ENCODE results near the gene HYKK.
"Not testable (repeated sequence)": the region's sequence is repeated elsewhere in the genome, so short reads cannot be mapped to it uniquely, and the experiment has no call there.

The HYKK gene, protein sequence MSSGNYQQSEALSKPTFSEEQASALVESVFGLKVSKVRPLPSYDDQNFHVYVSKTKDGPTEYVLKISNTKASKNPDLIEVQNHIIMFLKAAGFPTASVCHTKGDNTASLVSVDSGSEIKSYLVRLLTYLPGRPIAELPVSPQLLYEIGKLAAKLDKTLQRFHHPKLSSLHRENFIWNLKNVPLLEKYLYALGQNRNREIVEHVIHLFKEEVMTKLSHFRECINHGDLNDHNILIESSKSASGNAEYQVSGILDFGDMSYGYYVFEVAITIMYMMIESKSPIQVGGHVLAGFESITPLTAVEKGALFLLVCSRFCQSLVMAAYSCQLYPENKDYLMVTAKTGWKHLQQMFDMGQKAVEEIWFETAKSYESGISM

DNA sequence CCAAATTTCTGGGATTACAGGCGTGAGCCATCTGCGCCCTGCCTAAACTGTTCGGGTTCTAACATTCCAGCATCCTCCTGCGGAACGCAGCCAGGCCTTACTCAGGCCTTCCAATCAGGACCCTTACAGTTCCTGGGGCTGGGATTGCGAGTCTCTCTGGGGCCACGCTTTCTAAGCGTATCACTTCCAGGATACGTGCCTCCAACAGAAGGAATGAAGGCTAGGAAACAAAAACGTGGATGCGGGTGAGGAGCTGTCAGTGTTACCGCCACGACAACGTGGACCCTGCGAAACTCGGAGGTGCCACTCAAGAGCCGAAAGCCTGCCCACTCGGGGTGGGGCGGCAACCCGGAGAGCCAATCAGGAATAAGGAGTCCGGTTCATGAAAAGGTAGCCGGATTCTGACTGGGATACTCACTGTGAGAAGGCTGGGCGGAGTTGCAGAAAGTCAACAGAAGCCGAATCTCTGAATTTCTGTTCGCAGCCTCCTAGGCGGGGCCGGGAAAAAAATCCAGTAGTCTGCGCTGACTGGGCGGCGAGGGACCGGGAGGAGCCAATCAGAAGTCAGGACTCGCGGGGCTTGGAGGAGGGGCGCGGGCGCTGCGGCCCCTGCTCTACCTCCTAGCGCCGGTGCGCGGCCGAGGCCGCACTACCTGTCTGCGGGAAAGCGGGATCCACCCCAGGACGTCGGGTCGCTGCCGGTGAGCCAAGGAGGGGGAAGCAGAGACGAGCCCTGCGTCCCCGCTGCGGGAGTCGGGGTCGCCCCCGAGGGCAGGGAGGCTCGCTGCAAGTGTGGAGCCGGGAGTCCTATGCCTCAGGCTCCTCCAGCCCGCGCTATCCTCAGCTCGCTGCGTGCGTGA, at the start of gene HYKK:
Gene HYKK (plus strand): TSS at position 607 of the 860 bp plus-strand sequence. CDS start 5,512 bp downstream, outside the sequence.
- DNase-seq = peak; percentile 94

DNA sequence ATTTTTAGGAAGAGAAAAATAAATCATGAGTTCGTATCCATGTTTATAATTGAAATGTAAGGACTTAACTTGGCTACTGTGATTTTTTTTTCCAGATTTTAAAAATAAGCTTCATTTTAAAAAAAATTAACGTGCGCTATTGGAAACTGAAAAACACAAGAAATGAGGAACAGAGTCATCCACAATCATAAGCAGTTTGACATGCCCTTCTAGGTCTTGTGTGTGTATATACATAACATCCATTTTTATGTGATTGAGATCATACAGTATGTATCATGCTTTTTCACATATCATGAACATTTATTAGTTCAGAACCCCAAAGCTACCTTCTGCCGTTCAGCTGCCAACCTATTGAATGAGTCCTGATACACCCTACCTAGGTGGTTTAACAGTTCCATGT, 46.6 kb upstream of the HYKK start:
- DNase-seq = no peak

DNA sequence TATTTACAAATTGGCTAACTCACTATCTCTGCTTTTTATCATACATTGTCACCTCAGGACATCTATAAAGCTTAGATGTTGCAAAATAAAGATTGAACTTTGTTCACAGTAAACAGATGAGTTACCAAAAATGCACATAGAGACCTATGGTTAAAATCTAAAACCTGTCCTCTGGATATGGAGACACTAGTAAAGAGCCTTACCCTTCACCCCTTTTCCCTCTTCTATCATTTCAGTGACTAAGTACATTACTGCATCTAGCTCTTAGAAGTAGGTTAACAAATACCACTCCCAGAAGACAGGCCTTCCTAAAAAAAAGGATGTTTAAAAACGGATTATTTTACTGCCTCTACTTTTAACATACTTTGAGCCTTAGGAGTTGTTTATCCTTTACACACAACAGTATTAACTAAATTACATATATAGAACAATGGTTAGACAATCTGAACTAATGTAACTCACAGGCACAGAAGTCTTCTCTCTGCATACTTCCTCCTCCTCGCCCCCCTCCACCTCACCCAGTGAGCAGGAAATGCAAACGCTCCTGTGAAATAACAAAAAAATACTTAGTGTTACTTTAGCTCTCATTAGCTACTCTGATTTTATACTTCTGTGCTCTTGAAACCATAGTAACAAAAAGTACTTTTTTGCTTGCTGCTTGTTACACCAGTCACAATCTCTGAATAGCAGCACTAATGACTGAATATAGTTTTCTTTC, 46.0 kb upstream of the HYKK start:
- DNase-seq = peak; percentile 3

DNA sequence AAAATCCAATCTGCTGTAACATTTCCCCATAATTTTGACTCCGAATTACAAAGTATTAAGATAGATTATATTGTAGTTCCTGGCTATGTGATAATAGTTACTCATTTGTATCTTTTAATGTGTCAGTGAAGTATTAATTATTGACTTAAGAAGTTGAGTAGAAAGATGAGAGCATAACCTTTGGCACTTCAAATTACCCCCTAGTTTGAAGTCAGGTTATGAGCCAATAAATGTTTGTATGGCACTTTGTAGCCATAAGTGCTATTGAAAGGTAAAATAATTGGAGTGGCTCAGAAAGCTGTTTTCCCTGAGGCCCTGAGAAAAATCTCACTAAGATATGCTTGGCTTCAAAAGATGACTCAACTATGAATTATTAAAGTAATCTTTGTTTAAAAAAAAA, 38.3 kb upstream of the HYKK start:
- no peak for DNase-seq

DNA sequence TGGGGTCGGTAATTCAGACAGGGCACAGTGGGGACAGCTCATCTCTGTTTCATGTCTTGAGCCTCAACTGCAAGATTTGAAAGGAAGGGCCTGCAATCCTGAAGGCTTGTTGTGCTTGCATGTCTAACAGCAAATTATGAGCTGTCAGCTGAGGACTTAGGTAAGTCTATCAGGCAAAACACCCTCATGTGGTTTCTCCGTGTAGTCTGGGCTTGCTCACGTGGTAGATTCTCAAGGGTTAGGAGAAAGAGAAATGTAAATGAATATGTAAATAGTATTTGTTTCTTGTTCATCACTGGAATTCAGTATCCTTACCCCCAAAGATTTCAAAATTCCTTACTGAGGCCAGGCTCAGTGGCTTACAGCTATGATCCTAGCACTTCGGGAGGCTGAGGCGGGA, 30.1 kb upstream of the HYKK start:
- no peak for DNase-seq

DNA sequence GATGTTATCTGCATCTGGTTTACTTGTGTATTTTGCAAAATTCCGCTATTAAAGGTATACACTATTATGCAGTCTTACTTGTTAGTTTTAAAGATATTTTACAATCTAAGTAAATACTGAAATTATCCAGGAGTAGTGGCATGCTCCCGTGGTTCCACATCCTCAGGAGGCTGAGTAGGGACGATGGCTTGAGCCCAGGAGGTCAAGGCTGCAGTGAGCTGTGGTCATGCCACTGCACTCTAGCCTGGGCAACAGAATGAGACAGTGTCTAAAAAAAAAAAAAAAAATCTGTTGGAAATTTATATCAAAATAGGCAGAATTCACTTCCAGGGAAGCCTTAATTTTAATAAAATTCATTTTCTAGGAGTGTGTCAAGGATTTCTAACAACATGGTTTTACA, 27.7 kb upstream of the HYKK start:
- DNase-seq = no peak

DNA sequence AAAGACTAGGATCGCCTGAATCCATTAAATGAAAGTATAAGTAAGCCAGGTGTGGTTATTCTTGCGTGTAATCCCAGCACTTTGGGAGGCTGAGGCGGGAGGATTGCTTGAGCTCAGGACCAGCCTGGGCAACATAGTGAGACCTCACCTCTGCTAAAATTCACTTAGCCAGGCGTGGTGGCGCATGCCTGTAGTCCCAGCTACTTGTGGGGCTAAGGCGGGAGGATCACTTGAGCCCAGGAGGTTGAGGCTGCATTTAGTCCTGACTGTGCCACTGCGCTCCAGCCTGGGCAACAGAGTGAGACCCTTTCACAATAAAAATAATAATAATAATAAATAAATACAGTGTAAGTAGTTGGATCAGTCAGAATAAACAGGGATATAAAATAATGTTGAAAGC, 25.5 kb upstream of the HYKK start:
- no peak for DNase-seq

DNA sequence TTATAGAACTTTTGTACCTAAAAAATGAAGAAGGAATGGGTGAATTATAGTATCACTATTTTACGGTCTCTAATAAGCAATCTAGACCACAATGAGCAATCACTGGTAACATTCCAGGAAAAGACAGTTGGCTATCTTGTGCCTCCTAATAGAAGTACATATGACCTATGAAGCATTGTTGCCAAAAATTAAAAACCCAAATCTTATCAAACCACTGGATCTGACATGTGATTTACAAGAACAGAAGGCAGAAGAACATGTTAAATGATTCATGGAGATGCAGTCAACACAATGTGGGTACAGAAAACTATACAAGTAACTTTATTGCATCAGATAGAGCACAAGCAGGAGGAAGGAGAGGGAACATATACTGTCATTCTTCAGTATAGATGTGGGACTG, 14.5 kb upstream of the HYKK start:
- DNase-seq = peak; percentile 6

DNA sequence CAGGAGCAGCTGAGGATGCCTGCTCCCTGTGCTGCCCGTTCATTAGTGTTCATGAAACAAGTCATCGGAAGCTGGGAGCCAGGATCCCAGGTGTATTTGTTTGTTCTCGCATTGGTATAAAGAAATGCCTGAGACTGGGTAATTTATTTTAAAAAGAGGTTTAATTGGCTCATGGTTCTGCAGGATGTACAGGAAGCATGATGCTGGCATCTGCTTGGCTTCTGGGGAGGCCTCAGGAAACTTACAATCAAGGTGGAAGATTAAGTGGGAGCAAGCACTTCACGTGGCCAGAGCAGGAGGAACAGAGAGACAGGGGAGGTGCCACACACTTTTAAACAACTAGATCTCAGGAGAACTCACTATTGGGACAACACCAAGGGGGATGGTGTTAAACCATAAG, 5.5 kb upstream of the HYKK start:
- no peak for DNase-seq

DNA sequence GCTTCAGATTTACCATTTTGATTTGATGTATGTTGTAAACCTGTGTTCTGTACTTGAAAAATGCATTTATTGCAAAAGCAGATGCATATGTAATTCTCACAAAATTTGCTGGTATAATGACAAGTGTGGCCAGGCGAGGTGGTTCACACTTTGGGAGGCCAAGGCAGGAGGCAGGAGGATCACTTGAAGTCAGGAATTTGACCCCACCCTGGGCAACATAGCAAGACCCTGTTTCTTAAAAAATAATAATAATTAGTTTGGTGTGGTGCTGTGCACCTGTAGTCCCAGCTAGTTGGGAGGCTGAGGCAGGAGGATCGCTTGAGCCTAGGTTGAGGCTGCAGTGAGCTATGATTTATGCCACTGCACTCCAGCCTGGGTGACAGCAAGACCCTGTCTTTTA, 4.7 kb upstream of the HYKK start:
- no peak for DNase-seq

DNA sequence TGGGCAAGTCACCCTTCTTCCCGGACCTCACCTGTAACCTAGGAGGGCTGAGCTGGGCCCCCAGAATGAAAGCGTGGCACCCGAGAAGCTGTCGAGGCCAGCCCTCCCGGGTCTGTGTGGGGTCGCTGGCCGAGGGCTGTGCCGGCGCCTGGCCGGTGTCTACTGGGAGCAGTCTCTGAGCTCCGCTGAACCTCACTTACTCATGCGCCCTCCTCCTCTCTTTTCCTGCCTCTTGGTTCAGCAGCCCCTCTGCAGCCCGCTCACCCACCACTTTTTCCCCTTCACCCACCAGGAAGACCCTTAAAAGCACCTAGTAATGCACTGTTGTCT, 419 bp downstream of the HYKK start:
- DNase-seq = no peak

DNA sequence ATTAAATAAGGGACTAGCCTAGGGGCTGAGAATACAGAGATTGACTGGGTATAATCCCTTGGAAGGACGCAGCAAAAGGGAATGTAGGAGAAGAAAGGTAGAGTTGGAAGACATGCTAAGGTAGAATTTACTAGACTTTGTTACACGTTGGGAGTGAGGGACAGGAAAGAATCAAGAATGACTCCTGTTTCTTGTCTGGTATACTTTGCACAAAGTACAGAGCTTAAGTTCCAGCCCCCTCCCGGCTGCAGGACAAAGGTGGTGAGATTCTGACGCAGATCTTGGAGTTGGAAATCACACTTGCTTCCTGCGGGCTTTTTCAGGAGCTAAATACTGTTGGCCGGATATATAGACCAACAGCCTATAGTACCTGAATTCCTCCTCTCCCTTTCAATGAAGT, 895 bp downstream of the HYKK start:
- no peak for DNase-seq

DNA sequence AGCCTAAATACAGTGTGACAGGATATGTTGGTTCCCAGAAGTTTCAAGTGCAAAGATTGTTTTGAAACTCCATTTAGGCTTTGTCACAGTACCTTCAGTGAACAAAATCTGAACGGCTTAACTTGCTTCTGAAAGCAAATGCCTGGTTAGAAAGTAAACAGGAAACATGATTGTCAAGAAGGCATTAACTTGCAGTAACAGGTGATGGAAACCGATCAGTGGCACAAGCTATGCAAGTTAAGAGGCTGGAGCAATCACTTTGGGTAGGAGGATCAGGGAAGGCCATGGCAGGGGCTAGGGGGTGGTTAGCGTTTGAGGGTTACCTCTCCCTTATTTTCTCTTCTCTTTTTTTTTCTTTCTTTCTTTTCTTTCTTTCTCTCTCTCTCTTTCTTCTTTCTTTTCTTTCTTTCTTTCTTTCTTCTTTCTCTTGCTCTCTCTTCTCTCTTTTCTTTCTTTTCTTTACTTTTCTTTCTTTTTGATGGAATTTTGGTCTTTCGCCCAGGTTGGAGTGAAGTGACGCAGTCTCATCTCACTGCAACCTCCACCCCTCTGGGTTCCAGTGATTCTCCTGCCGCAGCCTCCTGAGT, 2.4 kb downstream of the HYKK start:
- DNase-seq = no peak

DNA sequence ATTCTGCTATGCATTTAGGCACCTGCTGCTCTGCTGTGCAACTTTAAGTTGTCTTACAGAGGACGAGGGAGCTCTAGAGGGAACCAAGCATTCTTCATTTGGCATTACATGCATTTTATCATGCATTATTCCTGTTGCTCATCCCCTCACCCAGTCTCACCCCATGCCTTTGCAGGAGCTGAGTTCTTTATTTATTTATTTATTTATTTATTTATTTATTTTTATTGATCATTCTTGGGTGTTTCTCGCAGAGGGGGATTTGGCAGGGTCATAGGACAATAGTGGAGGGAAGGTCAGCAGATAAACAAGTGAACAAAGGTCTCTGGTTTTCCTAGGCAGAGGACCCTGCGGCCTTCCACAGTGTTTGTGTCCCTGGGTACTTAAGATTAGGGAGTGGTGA, 12.7 kb downstream of the HYKK start:
- not testable (repeated sequence) for DNase-seq

DNA sequence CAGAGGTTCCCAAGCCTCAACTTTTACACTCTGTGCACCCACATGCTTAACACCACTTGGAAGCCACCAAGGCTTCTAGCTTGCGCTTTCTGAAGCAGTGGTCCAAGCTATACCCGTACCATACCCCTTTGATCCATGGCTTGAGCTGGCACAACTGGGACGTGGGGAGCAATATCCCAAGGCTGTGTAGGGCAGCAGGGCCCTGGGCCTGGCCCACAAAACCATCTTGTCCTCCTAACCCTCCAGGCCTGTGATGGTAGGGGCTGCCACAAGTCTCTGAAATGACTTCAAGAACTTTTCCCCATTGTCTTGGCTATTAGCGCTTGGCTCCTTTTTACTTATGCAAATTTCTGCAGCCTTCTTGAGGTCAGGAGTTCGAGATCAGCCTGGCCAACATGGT, 16.9 kb downstream of the HYKK start:
- DNase-seq = no peak

DNA sequence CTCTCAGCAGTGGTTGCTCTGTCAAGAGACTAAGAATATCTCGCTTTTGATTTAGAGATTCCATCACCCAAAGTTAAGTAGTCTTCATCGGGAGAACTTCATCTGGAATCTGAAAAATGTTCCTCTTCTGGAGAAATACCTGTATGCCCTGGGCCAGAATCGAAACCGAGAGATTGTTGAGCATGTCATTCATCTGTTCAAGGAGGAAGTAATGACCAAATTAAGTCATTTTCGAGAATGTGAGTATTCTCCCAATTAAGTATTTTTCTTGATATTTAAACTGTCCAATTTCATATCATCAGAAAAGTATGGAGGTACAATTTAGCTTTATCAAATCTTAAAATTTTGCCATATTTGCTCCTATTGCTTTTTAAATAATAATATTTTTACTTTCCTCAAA, 19.9 kb downstream of the HYKK start:
- DNase-seq = no peak

DNA sequence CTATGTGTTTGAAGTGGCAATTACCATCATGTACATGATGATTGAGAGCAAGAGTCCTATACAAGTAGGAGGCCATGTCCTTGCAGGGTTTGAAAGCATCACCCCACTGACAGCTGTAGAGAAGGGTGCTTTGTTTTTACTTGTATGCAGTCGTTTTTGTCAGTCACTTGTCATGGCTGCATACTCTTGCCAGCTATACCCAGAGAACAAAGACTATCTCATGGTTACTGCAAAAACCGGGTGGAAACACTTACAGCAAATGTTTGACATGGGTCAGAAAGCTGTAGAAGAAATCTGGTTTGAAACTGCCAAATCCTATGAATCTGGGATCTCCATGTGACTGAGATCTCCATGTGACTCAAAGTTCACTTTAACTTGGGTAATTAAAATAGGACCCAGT, 26.0 kb downstream of the HYKK start:
- no peak for DNase-seq

DNA sequence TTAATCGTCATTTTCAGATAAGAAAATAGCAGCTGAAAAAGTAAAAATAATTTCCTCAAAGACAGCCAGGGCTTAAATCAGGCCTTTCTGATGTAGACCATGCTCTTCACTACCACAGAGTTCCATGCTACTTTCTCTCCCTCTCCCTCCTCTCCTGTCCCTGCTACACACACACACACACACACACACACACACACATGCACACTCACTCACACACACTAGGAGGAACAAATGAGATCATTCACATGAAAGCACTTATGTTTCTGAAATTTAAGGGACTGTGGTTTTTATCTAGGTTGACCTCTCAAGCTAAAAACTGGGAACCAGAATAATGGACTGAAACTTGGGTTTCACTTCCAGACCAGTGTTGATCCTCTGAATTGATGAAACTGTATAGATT, 28.8 kb downstream of the HYKK start:
- no peak for DNase-seq

DNA sequence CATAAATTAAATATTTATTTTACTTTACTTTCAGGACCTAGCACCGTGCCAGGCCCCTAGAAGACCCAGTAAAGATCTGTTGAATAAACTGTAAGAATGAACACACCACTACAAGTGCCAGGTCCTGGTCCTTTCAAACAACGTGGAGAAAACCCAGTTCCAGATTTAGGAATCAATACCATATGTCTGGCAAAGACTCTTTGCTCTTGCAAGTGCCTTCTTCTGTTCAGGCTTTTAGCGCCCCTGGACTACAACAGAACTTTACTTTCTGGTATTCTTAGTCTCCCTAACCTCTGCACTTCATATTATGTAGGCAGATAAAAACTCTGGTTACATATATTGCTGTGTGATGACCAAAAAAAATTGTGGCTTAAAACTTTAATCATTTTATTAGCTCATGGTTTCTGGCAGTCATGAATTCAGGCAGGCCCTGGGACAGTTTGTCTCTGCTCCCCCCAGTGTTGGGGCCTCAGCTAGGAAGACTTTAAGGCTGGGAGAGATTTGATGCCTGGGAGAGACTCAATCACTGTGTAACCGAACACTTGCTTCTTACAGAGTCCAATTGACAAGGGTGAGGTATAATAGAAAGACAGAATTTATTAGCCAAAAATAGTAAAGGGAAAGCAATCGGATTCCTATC, 30.0 kb downstream of the HYKK start:
- no peak for DNase-seq

DNA sequence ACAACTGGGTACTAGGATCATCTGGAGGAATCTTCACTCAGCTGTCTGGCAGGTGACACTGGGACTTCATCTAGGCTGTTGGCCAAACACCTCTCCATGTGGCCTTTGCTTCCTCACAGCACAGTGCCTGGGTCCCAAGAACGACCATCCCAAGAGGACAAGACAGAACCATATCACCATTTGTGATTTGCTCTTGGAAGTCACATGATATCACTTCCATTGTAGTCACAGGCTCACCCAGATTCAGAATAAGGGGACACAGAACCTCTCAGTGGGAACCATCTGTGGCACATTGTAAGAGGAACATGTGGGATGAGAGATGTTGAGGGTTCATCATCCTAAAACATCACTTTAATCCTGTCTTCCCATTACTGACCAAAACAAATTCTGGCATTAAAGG, 31.0 kb downstream of the HYKK start:
- no peak for DNase-seq

DNA sequence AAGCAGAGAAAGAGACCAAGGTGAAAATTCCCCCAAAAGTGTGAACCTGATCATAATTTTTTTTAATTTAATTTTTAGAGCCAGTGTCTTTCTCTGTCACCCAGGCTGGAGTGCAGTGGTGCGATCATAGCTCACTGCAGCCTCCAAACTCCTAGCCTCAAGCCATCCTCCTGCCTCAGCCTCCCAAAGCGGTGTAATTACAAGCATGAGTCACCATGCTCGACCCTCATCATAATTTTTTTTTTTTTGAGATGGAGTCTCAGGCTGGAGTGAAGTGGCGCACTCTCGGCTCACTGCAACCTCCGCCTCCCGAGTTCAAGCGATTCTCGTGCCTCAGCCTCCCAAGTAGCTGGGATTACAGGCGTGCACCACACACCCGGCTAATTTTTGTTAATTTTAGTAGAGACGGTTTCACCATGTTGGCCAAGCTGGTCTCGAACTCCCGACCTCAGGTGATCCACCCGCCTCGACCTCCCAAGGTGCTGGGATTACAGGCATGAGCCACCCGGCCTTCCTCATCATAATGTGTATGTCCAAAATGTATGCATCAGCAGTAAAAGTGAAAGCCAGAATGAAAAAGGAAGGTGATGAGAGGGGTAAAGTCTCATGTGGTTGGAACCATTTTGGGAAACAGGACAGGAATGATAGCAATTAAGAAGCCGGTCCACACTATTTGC, 32.2 kb downstream of the HYKK start:
- not testable (repeated sequence) for DNase-seq

DNA sequence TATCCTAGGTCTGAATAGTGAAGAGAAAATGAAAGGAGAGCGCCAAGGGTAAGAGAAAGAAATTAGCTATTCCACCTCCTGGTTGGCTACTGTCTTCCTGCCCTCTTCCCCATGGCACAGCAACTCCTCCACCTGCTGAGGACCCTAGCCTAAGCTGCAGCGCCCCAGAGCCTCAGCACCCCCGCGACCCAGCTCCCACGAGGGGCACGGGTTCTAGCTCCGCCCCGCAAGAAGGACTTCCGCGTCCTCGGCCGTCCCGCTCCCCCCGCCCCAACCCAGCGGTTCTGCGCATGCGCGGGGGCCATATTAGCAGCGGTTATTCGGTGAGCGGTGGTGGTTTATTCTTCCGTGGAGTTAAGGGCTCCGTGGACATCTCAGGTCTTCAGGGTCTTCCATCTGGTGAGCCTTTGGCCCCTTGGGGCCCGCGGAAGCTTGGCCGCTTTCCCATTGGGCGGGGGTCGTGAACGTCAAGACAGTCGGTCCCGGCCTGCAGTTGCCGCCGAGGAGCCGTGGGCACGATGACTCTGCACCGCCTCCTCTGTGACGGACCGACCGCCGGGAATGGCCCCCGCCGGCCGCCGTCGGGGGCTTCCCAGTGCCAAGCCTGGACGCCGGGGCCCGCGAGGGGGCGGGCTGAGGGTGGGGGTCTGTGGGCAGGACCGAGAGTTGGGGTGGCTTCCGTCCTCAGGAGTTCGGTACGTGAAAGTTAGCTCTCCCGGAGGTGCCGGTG, 32.9 kb downstream of the HYKK start, which contains the start of gene PSMA4:
Gene PSMA4 (plus strand): TSS at position 304 of the 730 bp plus-strand sequence. CDS start 1,484 bp downstream, outside the sequence.
- DNase-seq = peak; percentile 71

Data from HCEC 1CT (cell line).